ENCODE results near the gene CMSS1. TPM values are rescaled to one million over a fixed set of nuclear protein-coding genes. Genes with fewer than 3 reads are reported as not detected.

The CMSS1 gene
- total RNA-seq, 4 donors from 2014 or later, result 11.2 to 16.3 (median 14.1) TPM

- Histone ChIP-seq H3K4me3 (no peak overlapping the region), H3K9me3 (no peaks in the 10 kb centered on the region), H3K27ac (replicated peaks in 1 of 4) (no peak overlapping the region), H3K27me3 (no peaks in the 10 kb centered on the region), H3K36me3 (no peaks in the 10 kb centered on the region), H3K4me1 (peaks cover 0 to 17% (median 12%) of the 10 kb centered on the region in 4 donors)
- no peak for DNase-seq (ENCODE audit: extremely low spot score)
- TF ChIP-seq POLR2AphosphoS5 (IDR thresholded peaks at IDR 0.05) (no peak), POLR2A (IDR thresholded peaks at IDR 0.05; ENCODE audit: low read depth) (no peak), EP300 (IDR thresholded peaks at IDR 0.05) (no peak), CTCF (IDR thresholded peaks at IDR 0.05) (no peak)
- intact Hi-C loops (cut with DNase I), result no loop called here
- WGBS, result 89% methylated on average over 3 of the region's 3 CpGs
Measured at GRCh38 chr3:99895131-99895696, 77.6 kb downstream of the CMSS1 start.

- Histone ChIP-seq H3K4me1 (peaks cover 4 to 23% (median 18%) of the 10 kb centered on the region in 4 donors), H3K27me3 (no peaks in the 10 kb centered on the region), H3K9me3 (no peaks in the 10 kb centered on the region), H3K27ac (replicated peaks in 1 of 4) (no peak overlapping the region), H3K36me3 (no peaks in the 10 kb centered on the region), H3K4me3 (no peak overlapping the region)
- WGBS, result 52% methylated on average over 2 of the region's 2 CpGs
- intact Hi-C loops (cut with DNase I), result no loop called here
- TF ChIP-seq POLR2AphosphoS5 (IDR thresholded peaks at IDR 0.05) (no peak), EP300 (IDR thresholded peaks at IDR 0.05) (no peak), POLR2A (IDR thresholded peaks at IDR 0.05; ENCODE audit: low read depth) (no peak), CTCF (IDR thresholded peaks at IDR 0.05) (no peak)
- DNase-seq (ENCODE audit: extremely low spot score), result no peak
Measured at GRCh38 chr3:99895703-99896441, 78.2 kb downstream of the CMSS1 start.

DNA sequence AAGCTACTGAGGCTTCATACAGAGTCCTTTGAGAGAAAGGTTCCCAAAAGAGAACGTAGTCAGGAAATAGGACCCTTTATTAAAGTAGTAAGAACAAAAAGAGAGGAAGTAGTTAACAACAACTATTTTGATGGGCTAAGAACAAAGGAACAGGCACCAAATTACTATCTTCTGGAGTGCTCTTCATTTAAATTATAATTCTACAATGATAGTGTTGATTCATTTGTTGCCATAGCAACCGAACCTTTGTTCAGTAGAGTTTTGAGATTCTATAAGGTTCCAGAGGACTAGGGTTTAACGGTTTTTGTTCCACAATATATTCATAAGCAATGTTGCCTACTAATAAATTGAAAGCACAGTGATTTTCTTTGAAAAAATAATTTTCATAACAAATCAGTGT is 78.8 kb downstream of the CMSS1 start:
- Histone ChIP-seq H3K36me3 (no peaks in the 10 kb centered on the region), H3K27ac (replicated peaks in 1 of 4) (no peak overlapping the region), H3K9me3 (no peaks in the 10 kb centered on the region), H3K4me1 (peaks cover 6 to 30% (median 24%) of the 10 kb centered on the region in 4 donors), H3K27me3 (no peaks in the 10 kb centered on the region), H3K4me3 (no peak overlapping the region)
- DNase-seq (ENCODE audit: extremely low spot score), result no peak
- intact Hi-C loops (cut with DNase I), result no loop called here
- WGBS, result 66% methylated on average over 3 of the region's 3 CpGs
- no peak for TF ChIP-seq POLR2AphosphoS5 (IDR thresholded peaks at IDR 0.05)
- TF ChIP-seq CTCF (IDR thresholded peaks at IDR 0.05), result no peak
- TF ChIP-seq POLR2A (IDR thresholded peaks at IDR 0.05; ENCODE audit: low read depth), result no peak
- TF ChIP-seq EP300 (IDR thresholded peaks at IDR 0.05), result no peak

- Histone ChIP-seq H3K4me3 (no peak overlapping the region), H3K27ac (replicated peaks in 1 of 4) (no peak overlapping the region), H3K4me1 (peaks cover 10 to 44% (median 32%) of the 10 kb centered on the region in 4 donors), H3K9me3 (no peaks in the 10 kb centered on the region), H3K27me3 (no peaks in the 10 kb centered on the region), H3K36me3 (no peaks in the 10 kb centered on the region)
- DNase-seq (ENCODE audit: extremely low spot score), result no peak
- WGBS, result 94% methylated on average over 3 of the region's 3 CpGs
- TF ChIP-seq CTCF (IDR thresholded peaks at IDR 0.05) (no peak), POLR2A (IDR thresholded peaks at IDR 0.05; ENCODE audit: low read depth) (no peak), POLR2AphosphoS5 (IDR thresholded peaks at IDR 0.05) (no peak), EP300 (IDR thresholded peaks at IDR 0.05) (no peak)
- intact Hi-C loops (cut with DNase I), result no loop called here
Measured at GRCh38 chr3:99899603-99900002, 81.9 kb downstream of the CMSS1 start.

Measured in esophagus muscularis mucosa (tissue), 4 donors.